Breast epithelium (tissue), 3 donors: ENCODE data around the gene GMDS.

Source experiments
- POLR2A ChIP-seq: fragments of 450-650 bp; IDR thresholded peaks from one replicate; pipeline ENCODE4 v1.6.1; 2016; ENCODE audit warnings: antibody characterized with exemption, mild to moderate bottlenecking, moderate library complexity
- POLR2AphosphoS5 ChIP-seq, 3 donors: sonication (generic); formaldehyde crosslinking; IDR thresholded peaks; one replicate each; pipeline ENCODE4 v1.6.1; 2017; ENCODE audit warnings: antibody characterized with exemption in 3 of 3
- TF ChIP-seq, protein P1 (sequence below), 3 donors: fragments of 450-650 bp; IDR thresholded peaks; one replicate each; pipeline ENCODE4 v1.5.1; 2016 to 2017; ENCODE audit warnings: antibody characterized with exemption in 3 of 3, mild to moderate bottlenecking in 3 of 3, moderate library complexity in 3 of 3

- TF ChIP-seq POLR2AphosphoS5 (IDR thresholded peaks at IDR 0.05) (no peak), POLR2A (no peak)
- TF ChIP-seq, protein P1, sequence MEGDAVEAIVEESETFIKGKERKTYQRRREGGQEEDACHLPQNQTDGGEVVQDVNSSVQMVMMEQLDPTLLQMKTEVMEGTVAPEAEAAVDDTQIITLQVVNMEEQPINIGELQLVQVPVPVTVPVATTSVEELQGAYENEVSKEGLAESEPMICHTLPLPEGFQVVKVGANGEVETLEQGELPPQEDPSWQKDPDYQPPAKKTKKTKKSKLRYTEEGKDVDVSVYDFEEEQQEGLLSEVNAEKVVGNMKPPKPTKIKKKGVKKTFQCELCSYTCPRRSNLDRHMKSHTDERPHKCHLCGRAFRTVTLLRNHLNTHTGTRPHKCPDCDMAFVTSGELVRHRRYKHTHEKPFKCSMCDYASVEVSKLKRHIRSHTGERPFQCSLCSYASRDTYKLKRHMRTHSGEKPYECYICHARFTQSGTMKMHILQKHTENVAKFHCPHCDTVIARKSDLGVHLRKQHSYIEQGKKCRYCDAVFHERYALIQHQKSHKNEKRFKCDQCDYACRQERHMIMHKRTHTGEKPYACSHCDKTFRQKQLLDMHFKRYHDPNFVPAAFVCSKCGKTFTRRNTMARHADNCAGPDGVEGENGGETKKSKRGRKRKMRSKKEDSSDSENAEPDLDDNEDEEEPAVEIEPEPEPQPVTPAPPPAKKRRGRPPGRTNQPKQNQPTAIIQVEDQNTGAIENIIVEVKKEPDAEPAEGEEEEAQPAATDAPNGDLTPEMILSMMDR (IDR thresholded peaks at IDR 0.05), result no peak
These were observed 224.5 kb downstream of the GMDS start for GRCh38 chr6:2020909-2021308.
